Measurements from ENCODE around the gene CCT6B. TPM values are rescaled to one million over a fixed set of nuclear protein-coding genes. Genes with fewer than 3 reads are reported as not detected.

CCT6B gene
- total and polyA plus RNA-seq, 9 of the 15 experiments (the other 6 are each of a cell fraction or from before 2014, with no cell fraction given) = 0.25 to 0.91 (median 0.58) TPM

- Histone ChIP-seq H3K27me3 (ENCODE audit: control insufficient read depth in 2 of 2, insufficient read depth in 2 of 2, low read length in 2 of 2) (peaks cover 0 to 11% of the 10 kb centered on the region in 2 experiments; a peak in 1 of 5 replicates), H3K27ac (ENCODE audit: extremely low read depth, low read depth, low read length) (no peak overlapping the region), H3K4me3 (no peak overlapping the region), H3K9me3 (replicated peaks; ENCODE audit: control insufficient read depth, insufficient read depth, low read depth, low read length) (no peaks in the 10 kb centered on the region), H3K4me2 (ENCODE audit: insufficient read depth, low read length) (no peak overlapping the region), H4K20me1 (replicated peaks; ENCODE audit: control insufficient read depth, insufficient read depth, low read length) (peaks cover 17% of the 10 kb centered on the region), H3K4me1 (replicated peaks in 1 of 2; ENCODE audit: control insufficient read depth in 2 of 2, insufficient read depth in 2 of 2, low read length in 2 of 2) (peaks cover 21 to 31% of the 10 kb centered on the region in 2 experiments; a peak in 3 of 5 replicates), H3K79me2 (ENCODE audit: control insufficient read depth, insufficient read depth, low read length) (no peaks in the 10 kb centered on the region), H2AFZ (ENCODE audit: low read depth, low read length) (no peak overlapping the region), H3K9me1 (ENCODE audit: control insufficient read depth, insufficient read depth, low read length) (no peaks in the 10 kb centered on the region), H3K36me3 (ENCODE audit: control insufficient read depth, insufficient read depth, low read length) (no peaks in the 10 kb centered on the region), H3K9ac (ENCODE audit: insufficient read depth in 1 of 2, low read depth in 2 of 2, low read length in 2 of 2) (no peak overlapping the region)
- in situ Hi-C loops (cut with MboI) = loop anchor here (10.0 kb wide), 1 partner anchor 339 kb away; no protein-coding TSS in a partner anchor
- DNase-seq (ENCODE audit: extremely low read depth in 1 of 4, low spot score in 3 of 4) = no peak
- POLR2A ChIA-PET = interaction anchor here (0.6 kb wide), 1 partner anchor 48 kb away, joined by 3 read pairs; no protein-coding TSS in a partner anchor
- BruUV-seq (replicated peaks) = no TSS peak
- ATAC-seq = no peak
- intact Hi-C loops (cut with micrococcal nuclease) = loop anchor here (10.0 kb wide), 1 partner anchor 241 kb away; the partner anchor contains the start of gene FNDC8
- CTCF ChIA-PET (ENCODE audit: low intra/inter-chr PET ratio) = no interaction called here
- TF ChIP-seq SIN3B (IDR thresholded peaks at IDR 0.05; ENCODE audit: low read depth) = no peak
- TF ChIP-seq ZNF3 (CRISPR knock-in tag; IDR thresholded peaks at IDR 0.05) = no peak
- no peak for TF ChIP-seq ZNF778 (CRISPR knock-in tag; IDR thresholded peaks at IDR 0.05)
- no peak for TF ChIP-seq EHMT2 (IDR thresholded peaks at IDR 0.05)
- TF ChIP-seq FOS (IDR thresholded peaks at IDR 0.05; ENCODE audit: extremely low read depth, insufficient read length) = no peak
- no peak for TF ChIP-seq ZNF24 (IDR thresholded peaks at IDR 0.05)
- no peak for FAIRE-seq
- WGBS (ENCODE audit: insufficient coverage, low coverage, missing lambda C conversion rate) = 12% methylated on average over 12 of the region's 12 CpGs
Measured at GRCh38 chr17:34883106-34884000, 77.9 kb downstream of the CCT6B start.
